ENCODE data around the gene DCDC1. TPM values are rescaled to one million over a fixed set of nuclear protein-coding genes. Genes with fewer than 3 reads are reported as not detected.

DCDC1 gene
- total RNA-seq, 4 donors from 2014 or later, result 0.06 to 1.7 (median 0.36) TPM; not detected in 1

- TF ChIP-seq CTCF (IDR thresholded peaks at IDR 0.05), result no peak
- no peak for ATAC-seq (ENCODE audit: low FRiP score)
- DNase-seq (ENCODE audit: low spot score), result no peak
Observed at GRCh38 chr11:31259797-31260196, 109.7 kb downstream of the DCDC1 start.

GRCh38 chr11:31254415-31254814 lies 115.1 kb downstream of the DCDC1 start:
- no peak for ATAC-seq (ENCODE audit: low FRiP score)
- no peak for DNase-seq (ENCODE audit: low spot score)
- TF ChIP-seq CTCF (IDR thresholded peaks at IDR 0.05), result no peak

GRCh38 chr11:31248768-31249167 lies 120.8 kb downstream of the DCDC1 start:
- ATAC-seq (ENCODE audit: low FRiP score) (no peak), DNase-seq (ENCODE audit: low spot score) (no peak)
- no peak for TF ChIP-seq CTCF (IDR thresholded peaks at IDR 0.05)

- TF ChIP-seq CTCF (IDR thresholded peaks at IDR 0.05), result no peak
- DNase-seq (ENCODE audit: low spot score) (no peak), ATAC-seq (ENCODE audit: low FRiP score) (no peak)
Observed at GRCh38 chr11:31247321-31247720, 122.2 kb downstream of the DCDC1 start.

GRCh38 chr11:31246451-31247165 lies 122.9 kb downstream of the DCDC1 start:
- ATAC-seq (ENCODE audit: low FRiP score) (no peak), DNase-seq (ENCODE audit: low spot score) (no peak)
- no peak for TF ChIP-seq CTCF (IDR thresholded peaks at IDR 0.05)

GRCh38 chr11:31243706-31244105 lies 125.8 kb downstream of the DCDC1 start:
- DNase-seq (ENCODE audit: low spot score) (no peak), ATAC-seq (ENCODE audit: low FRiP score) (no peak)
- no peak for TF ChIP-seq CTCF (IDR thresholded peaks at IDR 0.05)

GRCh38 chr11:31240340-31240904 lies 129.1 kb downstream of the DCDC1 start:
- DNase-seq (ENCODE audit: low spot score), result no peak
- ATAC-seq (ENCODE audit: low FRiP score), result no peak
- no peak for TF ChIP-seq CTCF (IDR thresholded peaks at IDR 0.05)
